Mesendoderm (in vitro differentiated cells): ENCODE measurements around the gene LARP1.
"Not testable (repeated sequence)": the region's sequence is repeated elsewhere in the genome, so short reads cannot be mapped to it uniquely, and the experiment has no call there.

Experiments used
- DNase-seq: peaks from one replicate; pipeline ENCODE4 v3.0.0; 2013
- H2AK5ac ChIP-seq: 2 replicates; pipeline ENCODE4 v1.6.1; 2013; ENCODE audit warnings: low read length, inconsistent platforms
- H2BK120ac ChIP-seq: 2 replicates; pipeline ENCODE4 v1.6.1; 2013; ENCODE audit warnings: low read depth, mild to moderate bottlenecking, low read length, moderate library complexity, mixed read lengths
- H2BK15ac ChIP-seq: replicated peaks from 2 replicates; pipeline ENCODE4 v1.6.1; 2013; ENCODE audit warnings: low read depth, mild to moderate bottlenecking, moderate library complexity
- H2BK5ac ChIP-seq: 2 replicates; pipeline ENCODE4 v1.6.1; 2013; ENCODE audit warnings: low read length, inconsistent platforms
- H3K18ac ChIP-seq: 2 replicates; pipeline ENCODE4 v1.6.1; 2013; ENCODE audit warnings: mild to moderate bottlenecking, low read length, mixed read lengths
- H3K23ac ChIP-seq: one replicate; pipeline ENCODE4 v1.6.1; 2013; ENCODE audit warnings: low read length
- H3K27ac ChIP-seq: 2 replicates; pipeline ENCODE4 v1.5.1; 2013; ENCODE audit warnings: low read depth, mild to moderate bottlenecking, inconsistent platforms, low read length, moderate library complexity
- H3K27me3 ChIP-seq: 2 replicates; pipeline ENCODE4 v1.6.1; 2013; ENCODE audit warnings: low read length, control low read depth, mild to moderate bottlenecking, inconsistent platforms; ENCODE audit not compliant: insufficient read depth, poor library complexity
- H3K36me3 ChIP-seq: 2 replicates; pipeline ENCODE4 v1.6.1; 2013; ENCODE audit warnings: low read length, inconsistent platforms; ENCODE audit not compliant: control insufficient read depth, insufficient read depth
- H3K4ac ChIP-seq: one replicate; pipeline ENCODE4 v1.6.1; 2013; ENCODE audit warnings: low read depth, mild to moderate bottlenecking, low read length, moderate library complexity
- H3K4me1 ChIP-seq: 2 replicates; pipeline ENCODE4 v1.6.1; 2013; ENCODE audit warnings: low read depth, low read length, inconsistent platforms; ENCODE audit not compliant: control insufficient read depth
- H3K4me2 ChIP-seq: 2 replicates; pipeline ENCODE4 v1.6.1; 2013; ENCODE audit warnings: low read length
- H3K4me3 ChIP-seq: 2 replicates; pipeline ENCODE4 v1.5.1; 2013; ENCODE audit warnings: mild to moderate bottlenecking, low read length
- H3K56ac ChIP-seq: one replicate; pipeline ENCODE4 v1.6.1; 2013; ENCODE audit warnings: low read length
- H3K79me1 ChIP-seq: 2 replicates; pipeline ENCODE4 v1.6.1; 2013; ENCODE audit warnings: low read length, inconsistent platforms
- H3K79me2 ChIP-seq: 2 replicates; pipeline ENCODE4 v1.6.1; 2013; ENCODE audit warnings: mild to moderate bottlenecking, low read length; ENCODE audit not compliant: control insufficient read depth, insufficient read depth
- H3K9ac ChIP-seq: 2 replicates; pipeline ENCODE4 v1.6.1; 2013; ENCODE audit warnings: low read length, inconsistent platforms
- H4K5ac ChIP-seq: one replicate; pipeline ENCODE4 v1.6.1; 2013; ENCODE audit warnings: low read length
- H4K8ac ChIP-seq: one replicate; pipeline ENCODE4 v1.6.1; 2013; ENCODE audit warnings: low read depth, mild to moderate bottlenecking, control low read depth, low read length, moderate library complexity
- WGBS: extraction: QIAGEN DNeasy Blood & Tissue Kit; methylation state at CpG from one replicate; pipeline ENCODE4 v1.1.7; 2013; ENCODE audit warnings: low lambda C conversion rate, missing lambda C conversion rate; ENCODE audit not compliant: insufficient coverage; ENCODE audit errors: extremely low coverage; 5-methylcytosine and 5-hydroxymethylcytosine counted together

LARP1 gene

GRCh38 chr5:154818471-154819116 is 63.4 kb downstream of the LARP1 start:
- no peak overlapping the region for H2BK5ac ChIP-seq
- no CpG with 5 or more reads among the region's 2 CpGs for WGBS

GRCh38 chr5:154819546-154819945 is 64.4 kb downstream of the LARP1 start:
- no peak overlapping the region for H3K4ac ChIP-seq
- H3K23ac ChIP-seq = no peak overlapping the region
- H3K79me1 ChIP-seq = peaks cover 11% of the 10 kb centered on the region
- H2BK5ac ChIP-seq = no peak overlapping the region
- no peak overlapping the region for H2AK5ac ChIP-seq
- no peak overlapping the region for H4K8ac ChIP-seq
- WGBS = no CpG with 5 or more reads among the region's 7 CpGs
- H2BK120ac ChIP-seq = no peak overlapping the region
- no peaks in the 10 kb centered on the region for H3K27me3 ChIP-seq
- no peak overlapping the region for H3K4me3 ChIP-seq
- H3K79me2 ChIP-seq = no peaks in the 10 kb centered on the region
- H2BK15ac ChIP-seq = no peak overlapping the region
- H3K4me1 ChIP-seq = no peaks in the 10 kb centered on the region
- H3K18ac ChIP-seq = no peak overlapping the region
- H3K9ac ChIP-seq = no peak overlapping the region
- DNase-seq = no peak
- H3K56ac ChIP-seq = no peak overlapping the region
- H3K36me3 ChIP-seq = peaks cover 19% of the 10 kb centered on the region
- H3K4me2 ChIP-seq = no peak overlapping the region
- no peak overlapping the region for H3K27ac ChIP-seq
- H4K5ac ChIP-seq = no peak overlapping the region

More at GRCh38 chr5:154818471-154819116, 63.4 kb downstream of the LARP1 start:
- peaks cover 22% of the 10 kb centered on the region for H3K36me3 ChIP-seq
- H3K4me3 ChIP-seq = no peak overlapping the region
- H3K27me3 ChIP-seq = no peaks in the 10 kb centered on the region
- no peak overlapping the region for H4K5ac ChIP-seq
- H3K27ac ChIP-seq = no peak overlapping the region
- H3K79me1 ChIP-seq = peaks cover 11% of the 10 kb centered on the region
- H3K9ac ChIP-seq = no peak overlapping the region
- H3K4me2 ChIP-seq = no peak overlapping the region
- H3K18ac ChIP-seq = no peak overlapping the region
- no peak overlapping the region for H2AK5ac ChIP-seq
- no peak overlapping the region for H3K56ac ChIP-seq
- no peak for DNase-seq
- H2BK120ac ChIP-seq = no peak overlapping the region
- no peak overlapping the region for H3K4ac ChIP-seq
- H2BK15ac ChIP-seq = no peak overlapping the region
- no peaks in the 10 kb centered on the region for H3K79me2 ChIP-seq
- no peak overlapping the region for H4K8ac ChIP-seq
- no peaks in the 10 kb centered on the region for H3K4me1 ChIP-seq
- H3K23ac ChIP-seq = no peak overlapping the region

GRCh38 chr5:154820383-154820782 is 65.2 kb downstream of the LARP1 start:
- Histone ChIP-seq H4K8ac (no peak overlapping the region), H2BK120ac (no peak overlapping the region), H2AK5ac (no peak overlapping the region), H3K4me3 (no peak overlapping the region), H3K36me3 (peaks cover 14% of the 10 kb centered on the region), H2BK5ac (no peak overlapping the region), H3K23ac (no peak overlapping the region), H2BK15ac (no peak overlapping the region), H3K9ac (no peak overlapping the region), H4K5ac (no peak overlapping the region), H3K79me1 (peaks cover 8% of the 10 kb centered on the region), H3K27ac (no peak overlapping the region), H3K27me3 (no peaks in the 10 kb centered on the region), H3K4ac (no peak overlapping the region), H3K56ac (no peak overlapping the region), H3K79me2 (no peaks in the 10 kb centered on the region), H3K4me1 (no peaks in the 10 kb centered on the region), H3K4me2 (no peak overlapping the region), H3K18ac (no peak overlapping the region)
- WGBS = no CpG with 5 or more reads among the region's 5 CpGs
- no peak for DNase-seq

GRCh38 chr5:154822896-154823295 is 67.7 kb downstream of the LARP1 start:
- H3K18ac ChIP-seq, H2BK15ac ChIP-seq, H3K56ac ChIP-seq, H2AK5ac ChIP-seq, H2BK120ac ChIP-seq, H2BK5ac ChIP-seq, H3K4ac ChIP-seq, H3K27ac ChIP-seq, H3K4me1 ChIP-seq, H3K79me2 ChIP-seq, H4K8ac ChIP-seq, H3K36me3 ChIP-seq, DNase-seq, H3K23ac ChIP-seq, H3K4me2 ChIP-seq, H3K79me1 ChIP-seq, H3K27me3 ChIP-seq, H4K5ac ChIP-seq, H3K4me3 ChIP-seq, H3K9ac ChIP-seq: not testable (repeated sequence)
- WGBS = no CpG with 5 or more reads among the region's 5 CpGs

GRCh38 chr5:154823605-154824004 is 68.4 kb downstream of the LARP1 start:
- H4K5ac ChIP-seq = no peak overlapping the region
- WGBS = no CpG with 5 or more reads among the region's 4 CpGs
- no peak overlapping the region for H2BK15ac ChIP-seq
- H3K79me2 ChIP-seq = no peaks in the 10 kb centered on the region
- no peak overlapping the region for H3K4me2 ChIP-seq
- no peak overlapping the region for H2AK5ac ChIP-seq
- no peak overlapping the region for H3K27ac ChIP-seq
- no peak overlapping the region for H3K23ac ChIP-seq
- H3K18ac ChIP-seq = no peak overlapping the region
- no peak for DNase-seq
- no peak overlapping the region for H2BK120ac ChIP-seq
- no peak overlapping the region for H4K8ac ChIP-seq
- peaks cover 3% of the 10 kb centered on the region for H3K79me1 ChIP-seq
- H3K56ac ChIP-seq = no peak overlapping the region
- no peak overlapping the region for H3K9ac ChIP-seq
- no peak overlapping the region for H3K4ac ChIP-seq
- H3K4me3 ChIP-seq = no peak overlapping the region
- H3K36me3 ChIP-seq = peaks cover 4% of the 10 kb centered on the region
- H3K4me1 ChIP-seq = no peaks in the 10 kb centered on the region
- no peaks in the 10 kb centered on the region for H3K27me3 ChIP-seq
- no peak overlapping the region for H2BK5ac ChIP-seq

GRCh38 chr5:154824070-154824469 is 68.9 kb downstream of the LARP1 start:
- Histone ChIP-seq H3K4me3 (no peak overlapping the region), H2BK120ac (no peak overlapping the region), H4K5ac (no peak overlapping the region), H4K8ac (no peak overlapping the region), H3K27ac (no peak overlapping the region), H3K56ac (no peak overlapping the region), H3K4me1 (no peaks in the 10 kb centered on the region), H3K4ac (no peak overlapping the region), H3K27me3 (no peaks in the 10 kb centered on the region), H3K79me2 (no peaks in the 10 kb centered on the region), H2BK15ac (no peak overlapping the region), H3K79me1 (peaks cover 3% of the 10 kb centered on the region), H3K4me2 (no peak overlapping the region), H3K9ac (no peak overlapping the region), H3K18ac (no peak overlapping the region), H2AK5ac (no peak overlapping the region), H3K36me3 (peaks cover 4% of the 10 kb centered on the region), H3K23ac (no peak overlapping the region), H2BK5ac (no peak overlapping the region)
- no CpG with 5 or more reads among the region's 2 CpGs for WGBS
- no peak for DNase-seq
